Fibroblast of lung (primary cell): Measurements from ENCODE around the gene CRELD1.

Experiments
- EZH2 ChIP-seq: IDR thresholded peaks from 2 replicates; pipeline ENCODE4 v1.5.1; 2012; ENCODE audit warnings: low read length, control low read depth, mild to moderate bottlenecking; ENCODE audit errors: missing control alignments
- TF ChIP-seq, protein P1 (sequence below), 2 donors: IDR thresholded peaks in 1 of 2; conservative IDR thresholded peaks in 1 of 2; 1 replicate in 1 of 2; 2 replicates in 1 of 2; pipeline ENCODE4 v1.5.1; 2011 to 2012; ENCODE audit warnings: low read length in 2 of 2, control low read depth in 1 of 2, inconsistent platforms in 1 of 2, low read depth in 1 of 2, mild to moderate bottlenecking in 1 of 2

DNA sequence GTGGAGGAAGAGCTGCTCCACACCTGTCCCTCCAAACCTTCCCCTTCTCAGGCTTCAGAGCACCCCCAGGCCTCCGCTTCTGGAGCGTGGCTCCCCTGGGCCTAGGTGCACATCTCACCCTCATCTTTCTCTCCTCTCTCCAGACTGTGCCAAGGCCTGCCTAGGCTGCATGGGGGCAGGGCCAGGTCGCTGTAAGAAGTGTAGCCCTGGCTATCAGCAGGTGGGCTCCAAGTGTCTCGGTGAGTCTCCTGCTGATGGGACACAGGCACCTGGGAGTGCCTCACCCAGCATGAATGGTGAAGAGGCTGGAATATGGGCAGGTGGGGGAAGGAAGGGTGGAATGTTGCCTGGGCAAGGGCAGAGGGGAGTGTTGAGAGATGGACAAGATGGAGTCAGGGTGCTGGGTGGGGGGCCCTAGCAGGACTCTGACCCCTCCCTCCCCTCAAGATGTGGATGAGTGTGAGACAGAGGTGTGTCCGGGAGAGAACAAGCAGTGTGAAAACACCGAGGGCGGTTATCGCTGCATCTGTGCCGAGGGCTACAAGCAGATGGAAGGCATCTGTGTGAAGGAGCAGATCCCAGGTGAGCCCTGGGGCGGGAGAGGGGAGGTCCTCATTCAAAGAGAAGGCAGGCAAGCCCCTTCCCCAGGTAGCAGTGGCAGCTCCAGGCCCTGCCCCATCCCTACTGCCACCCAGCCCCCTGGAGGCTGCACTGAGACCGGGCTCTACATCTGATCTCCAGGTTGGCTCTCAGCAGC is 9.5 kb downstream of the CRELD1 start:
- TF ChIP-seq, protein P1, sequence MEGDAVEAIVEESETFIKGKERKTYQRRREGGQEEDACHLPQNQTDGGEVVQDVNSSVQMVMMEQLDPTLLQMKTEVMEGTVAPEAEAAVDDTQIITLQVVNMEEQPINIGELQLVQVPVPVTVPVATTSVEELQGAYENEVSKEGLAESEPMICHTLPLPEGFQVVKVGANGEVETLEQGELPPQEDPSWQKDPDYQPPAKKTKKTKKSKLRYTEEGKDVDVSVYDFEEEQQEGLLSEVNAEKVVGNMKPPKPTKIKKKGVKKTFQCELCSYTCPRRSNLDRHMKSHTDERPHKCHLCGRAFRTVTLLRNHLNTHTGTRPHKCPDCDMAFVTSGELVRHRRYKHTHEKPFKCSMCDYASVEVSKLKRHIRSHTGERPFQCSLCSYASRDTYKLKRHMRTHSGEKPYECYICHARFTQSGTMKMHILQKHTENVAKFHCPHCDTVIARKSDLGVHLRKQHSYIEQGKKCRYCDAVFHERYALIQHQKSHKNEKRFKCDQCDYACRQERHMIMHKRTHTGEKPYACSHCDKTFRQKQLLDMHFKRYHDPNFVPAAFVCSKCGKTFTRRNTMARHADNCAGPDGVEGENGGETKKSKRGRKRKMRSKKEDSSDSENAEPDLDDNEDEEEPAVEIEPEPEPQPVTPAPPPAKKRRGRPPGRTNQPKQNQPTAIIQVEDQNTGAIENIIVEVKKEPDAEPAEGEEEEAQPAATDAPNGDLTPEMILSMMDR (conservative IDR thresholded peaks at IDR 0.05 in 1 of 2, IDR thresholded peaks at IDR 0.05 in 1 of 2; ENCODE audit: low read depth in 1 of 2, low read length in 2 of 2), result no peak
- no peak for TF ChIP-seq EZH2
